ENCODE data around the gene SMYD2. TPM values are rescaled to one million over a fixed set of nuclear protein-coding genes. Genes with fewer than 3 reads are reported as not detected.
A peak's percentile ranks its signal among the peaks of the same experiment; 100 is the strongest.

SMYD2 gene
- total and polyA plus RNA-seq, 3 donors from 2014 or later: 73.9 to 89.4 (median 75.5) TPM

DNA sequence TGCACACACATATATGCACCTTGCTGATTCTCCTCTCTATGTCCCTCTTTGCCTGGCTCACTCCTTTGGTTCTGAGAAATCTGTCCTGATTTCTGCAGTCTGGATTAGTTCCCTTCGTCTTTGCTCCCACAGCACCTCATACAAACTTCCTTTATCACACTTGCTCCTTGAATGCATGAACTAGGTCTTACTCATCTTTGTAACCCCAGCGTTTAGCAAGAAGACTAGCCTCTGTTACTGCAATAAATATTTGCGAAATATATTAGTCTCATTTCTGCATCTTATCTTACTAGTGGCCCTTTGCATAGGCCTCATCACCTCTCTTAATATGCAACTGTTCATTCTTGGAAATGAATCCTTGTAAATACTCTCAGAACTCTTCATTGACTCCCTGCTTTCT lies 11.4 kb downstream of the SMYD2 start:
- intact Hi-C loops (cut with DNase I; ENCODE audit: low total_unique reads): no loop called here
- Histone ChIP-seq H3K4me3 (no peak overlapping the region), H3K4me1 (peaks cover 16% of the 10 kb centered on the region), H3K9me3 (no peaks in the 10 kb centered on the region), H3K27ac (peak overlapping the region in 1 of 2 donors; percentile 50), H3K27me3 (no peaks in the 10 kb centered on the region), H3K36me3 (ENCODE audit: low read depth, missing control alignments) (no peaks in the 10 kb centered on the region)
- DNase-seq: no peak
- TF ChIP-seq CTCF (IDR thresholded peaks at IDR 0.05) (no peak), POLR2A (IDR thresholded peaks at IDR 0.05) (no peak)
- 71 to 72% methylated on average over 3 of the region's 3 CpGs for WGBS, 2 donors

- H3K27me3 ChIP-seq: no peaks in the 10 kb centered on the region
- intact Hi-C loops (cut with DNase I; ENCODE audit: low total_unique reads): no loop called here
- no peaks in the 10 kb centered on the region for H3K36me3 ChIP-seq (ENCODE audit: low read depth, missing control alignments)
- DNase-seq: no peak
- no peaks in the 10 kb centered on the region for H3K9me3 ChIP-seq
- H3K4me1 ChIP-seq: peaks cover 15% of the 10 kb centered on the region
- no peak overlapping the region for H3K4me3 ChIP-seq
- TF ChIP-seq CTCF (IDR thresholded peaks at IDR 0.05) (no peak), POLR2A (IDR thresholded peaks at IDR 0.05) (no peak)
- WGBS, 2 donors: 61 to 75% methylated on average over 4 of the region's 4 CpGs
- peak overlapping the region; percentile 14 to 62 for H3K27ac ChIP-seq
Measured at GRCh38 chr1:214295934-214296333, 15.0 kb downstream of the SMYD2 start.

DNA sequence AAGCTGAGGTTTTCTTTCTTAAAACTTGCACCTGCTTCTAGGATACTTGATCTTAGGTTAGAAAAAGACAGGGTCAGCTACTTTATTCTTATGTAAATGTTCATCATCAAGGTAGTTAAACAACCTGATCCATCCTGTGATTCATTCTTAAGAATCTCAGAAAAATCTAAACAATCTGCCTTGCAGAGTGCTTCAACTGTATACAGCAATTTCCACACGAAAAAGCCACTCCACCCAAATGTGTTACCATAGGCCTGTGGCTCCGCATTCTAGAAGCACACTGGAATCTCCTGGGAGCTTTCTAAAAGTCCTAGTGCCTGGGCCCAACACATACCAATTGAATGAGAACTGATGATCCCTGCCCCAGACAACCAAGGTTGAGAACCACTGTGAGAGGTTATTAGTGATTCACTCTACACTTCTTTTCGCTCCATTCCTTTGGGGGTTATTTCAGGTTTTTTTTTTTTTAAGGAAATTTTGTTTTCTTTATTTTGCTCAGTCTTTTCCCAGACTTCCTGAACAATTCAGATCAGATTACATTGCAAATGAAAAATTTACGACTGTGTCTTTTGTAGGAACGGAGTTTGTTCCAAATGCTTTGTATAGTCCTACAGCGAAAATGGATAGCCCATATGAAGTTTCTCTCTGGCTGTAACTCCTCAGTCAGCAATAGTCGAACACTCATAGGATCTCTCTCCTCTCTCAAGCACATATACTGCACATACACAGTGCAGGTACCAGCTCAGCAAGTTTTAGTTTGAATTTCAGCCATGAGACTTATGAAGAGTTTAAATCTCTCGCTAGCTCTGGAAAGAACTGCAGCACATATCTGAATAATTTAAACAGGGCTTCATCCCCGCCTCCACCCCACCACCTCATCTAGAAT lies 16.1 kb downstream of the SMYD2 start:
- no peaks in the 10 kb centered on the region for H3K9me3 ChIP-seq
- 78 to 79% methylated on average over 9 of the region's 9 CpGs for WGBS, 2 donors
- H3K36me3 ChIP-seq (ENCODE audit: low read depth, missing control alignments): no peaks in the 10 kb centered on the region
- H3K27ac ChIP-seq: peak overlapping the region; percentile 14 to 62
- DNase-seq: no peak
- intact Hi-C loops (cut with DNase I; ENCODE audit: low total_unique reads): no loop called here
- H3K27me3 ChIP-seq: no peaks in the 10 kb centered on the region
- no peak for TF ChIP-seq POLR2A (IDR thresholded peaks at IDR 0.05)
- no peak for TF ChIP-seq CTCF (IDR thresholded peaks at IDR 0.05)
- H3K4me1 ChIP-seq: peaks cover 15% of the 10 kb centered on the region
- H3K4me3 ChIP-seq: no peak overlapping the region

GRCh38 chr1:214300149-214300780 lies 19.3 kb downstream of the SMYD2 start:
- H3K27me3 ChIP-seq: no peaks in the 10 kb centered on the region
- intact Hi-C loops (cut with DNase I; ENCODE audit: low total_unique reads): no loop called here
- no peak for TF ChIP-seq CTCF (IDR thresholded peaks at IDR 0.05)
- no peak for TF ChIP-seq POLR2A (IDR thresholded peaks at IDR 0.05)
- no peaks in the 10 kb centered on the region for H3K36me3 ChIP-seq (ENCODE audit: low read depth, missing control alignments)
- peaks cover 10% of the 10 kb centered on the region for H3K4me1 ChIP-seq
- H3K27ac ChIP-seq: no peak overlapping the region
- no peaks in the 10 kb centered on the region for H3K9me3 ChIP-seq
- no peak for DNase-seq
- WGBS, 2 donors: 82 to 89% methylated on average over 9 of the region's 9 CpGs
- H3K4me3 ChIP-seq: no peak overlapping the region

Measured in testis (tissue), 3 donors.